SU-DHL-6 (cell line): ENCODE results near the gene PRKAB1.

Source experiments
- CTCF ChIP-seq: fragments of 200-600 bp; sonication (generic); IDR thresholded peaks from one replicate; pipeline ENCODE4 v1.5.1; 2017; ENCODE audit warnings: antibody characterized with exemption, mild to moderate bottlenecking, low read length, moderate library complexity; ENCODE audit not compliant: insufficient read depth, poor library complexity, severe bottlenecking
- EZH2phosphoT487 ChIP-seq: fragments of 200-600 bp; sonication (generic), shearing (Covaris generic); conservative IDR thresholded peaks from 2 replicates; pipeline ENCODE4 v1.6.1; 2018; ENCODE audit warnings: mild to moderate bottlenecking, antibody characterized with exemption, low read length, moderate library complexity, mixed read lengths

GRCh38 chr12:119649202-119649808, 18.6 kb upstream of the PRKAB1 start:
- peak; percentile 55 for TF ChIP-seq CTCF
- TF ChIP-seq EZH2phosphoT487, result no peak
